Uterus (tissue), 4 donors: ENCODE data around the gene PRKG1. TPM values are rescaled to one million over a fixed set of nuclear protein-coding genes. Genes with fewer than 3 reads are reported as not detected.

Source experiments
- DNase-seq, 2 donors: peaks; one replicate each; pipeline ENCODE4 v3.0.0-alpha.2; 2019 to 2020
- H3K27ac ChIP-seq, 2 donors: fragments of 200-600 bp; sonication (generic); 1 replicate in 1 of 2; 2 replicates in 1 of 2; pipeline ENCODE4 v1.5.1; 2016 to 2018
- H3K27me3 ChIP-seq, 2 donors: fragments of 200-600 bp; sonication (generic); one replicate each; pipeline ENCODE4 v1.5.1; 2018 to 2019; ENCODE audit warnings: control low read depth in 1 of 2
- H3K36me3 ChIP-seq, 2 donors: fragments of 200-600 bp; sonication (generic); one replicate each; pipeline ENCODE4 v1.5.1; 2019; ENCODE audit warnings: control low read depth in 1 of 2
- H3K4me1 ChIP-seq, 2 donors: fragments of 200-600 bp; sonication (generic); one replicate each; pipeline ENCODE4 v1.5.1; 2018 to 2019; ENCODE audit warnings: control low read depth in 1 of 2
- H3K4me3 ChIP-seq, 2 donors: fragments of 200-600 bp; sonication (generic); 1 replicate in 1 of 2; 2 replicates in 1 of 2; pipeline ENCODE4 v1.5.1; 2018 to 2019; ENCODE audit warnings: mild to moderate bottlenecking in 1 of 2
- H3K9me3 ChIP-seq, 2 donors: fragments of 200-600 bp; sonication (generic); one replicate each; pipeline ENCODE4 v1.5.1; 2019; ENCODE audit warnings: control low read depth in 1 of 2
- CTCF ChIP-seq, 4 experiments: fragments of 200-600 bp in 2 of 4; fragments of 450-650 bp in 2 of 4; sonication (generic) in 2 of 4; IDR thresholded peaks; one replicate each; pipeline ENCODE4 v1.5.1; 2016 to 2019; ENCODE audit warnings: antibody characterized with exemption in 4 of 4, mild to moderate bottlenecking in 2 of 4, moderate library complexity in 1 of 4
- POLR2A ChIP-seq, 2 donors: fragments of 450-650 bp; IDR thresholded peaks; one replicate each; pipeline ENCODE4 v1.6.1; 2016; ENCODE audit warnings: antibody characterized with exemption in 2 of 2, mild to moderate bottlenecking in 1 of 2, moderate library complexity in 1 of 2
- intact Hi-C: fragments of 100-400 bp; cut with DNase I; formaldehyde crosslinking; loops from one replicate; pipeline ENCODE4 v1.15.1; 2023; ENCODE audit warnings: low total_unique reads
- total RNA-seq, 4 donors: library from RNA; depleted of rRNA in 3 of 4; stranded (reverse); fragments of >200 nt in 3 of 4; gene quantifications; one replicate each; pipeline versions ENCODE4 v1.1.0 to v1.2.4, GENCODE V29; 2014 to 2023
- donor health status: DM: yes; HTN: yes; CAD: no.

PRKG1 gene
- total RNA-seq, 4 donors from 2014 or later, result 32.4 to 136 (median 69.6) TPM

- intact Hi-C loops, result no loop called here
- Histone ChIP-seq H3K36me3 (no peaks in the 10 kb centered on the region), H3K27me3 (no peaks in the 10 kb centered on the region), H3K27ac (no peak overlapping the region), H3K4me1 (no peaks in the 10 kb centered on the region), H3K4me3 (no peak overlapping the region), H3K9me3 (no peaks in the 10 kb centered on the region)
- no peak for DNase-seq
- TF ChIP-seq CTCF (IDR thresholded peaks at IDR 0.05) (no peak), POLR2A (IDR thresholded peaks at IDR 0.05) (no peak)
These were observed 1072.5 kb downstream of the PRKG1 start for GRCh38 chr10:52146766-52147165.

GRCh38 chr10:52170776-52171175 lies 1096.5 kb downstream of the PRKG1 start:
- no peak overlapping the region for H3K4me3 ChIP-seq
- TF ChIP-seq CTCF (IDR thresholded peaks at IDR 0.05), result no peak
- no peak for TF ChIP-seq POLR2A (IDR thresholded peaks at IDR 0.05)
- no peaks in the 10 kb centered on the region for H3K4me1 ChIP-seq
- no peaks in the 10 kb centered on the region for H3K9me3 ChIP-seq
- no peaks in the 10 kb centered on the region for H3K36me3 ChIP-seq
- DNase-seq, result no peak
- H3K27me3 ChIP-seq, result no peaks in the 10 kb centered on the region
- intact Hi-C loops, result no loop called here
- H3K27ac ChIP-seq, result no peak overlapping the region

GRCh38 chr10:52172581-52172980 lies 1098.3 kb downstream of the PRKG1 start:
- Histone ChIP-seq H3K4me1 (no peaks in the 10 kb centered on the region), H3K9me3 (no peaks in the 10 kb centered on the region), H3K27me3 (no peaks in the 10 kb centered on the region), H3K4me3 (no peak overlapping the region), H3K36me3 (no peaks in the 10 kb centered on the region), H3K27ac (no peak overlapping the region)
- intact Hi-C loops, result no loop called here
- no peak for DNase-seq
- TF ChIP-seq CTCF (IDR thresholded peaks at IDR 0.05) (no peak), POLR2A (IDR thresholded peaks at IDR 0.05) (no peak)

- Histone ChIP-seq H3K27me3 (no peaks in the 10 kb centered on the region), H3K9me3 (no peaks in the 10 kb centered on the region), H3K36me3 (no peaks in the 10 kb centered on the region), H3K4me1 (no peaks in the 10 kb centered on the region), H3K4me3 (no peak overlapping the region), H3K27ac (no peak overlapping the region)
- intact Hi-C loops, result no loop called here
- no peak for DNase-seq
- TF ChIP-seq CTCF (IDR thresholded peaks at IDR 0.05), result no peak
- no peak for TF ChIP-seq POLR2A (IDR thresholded peaks at IDR 0.05)
These were observed 1111.0 kb downstream of the PRKG1 start for GRCh38 chr10:52185256-52185655.

- no peak for DNase-seq
- no peaks in the 10 kb centered on the region for H3K9me3 ChIP-seq
- H3K27ac ChIP-seq, result no peak overlapping the region
- no peaks in the 10 kb centered on the region for H3K27me3 ChIP-seq
- H3K4me3 ChIP-seq, result no peak overlapping the region
- no peak for TF ChIP-seq POLR2A (IDR thresholded peaks at IDR 0.05)
- no peak for TF ChIP-seq CTCF (IDR thresholded peaks at IDR 0.05)
- intact Hi-C loops, result no loop called here
- no peaks in the 10 kb centered on the region for H3K4me1 ChIP-seq
- H3K36me3 ChIP-seq, result no peaks in the 10 kb centered on the region
These were observed 1113.4 kb downstream of the PRKG1 start for GRCh38 chr10:52187521-52188258.
